ENCODE data around the gene SPTBN4.
"Not testable (repeated sequence)": the region's sequence is repeated elsewhere in the genome, so short reads cannot be mapped to it uniquely, and the experiment has no call there.

SPTBN4 gene

GRCh38 chr19:40528533-40529092, 61.8 kb downstream of the SPTBN4 start:
- no peak for DNase-seq (ENCODE audit: low read depth, low spot score)

GRCh38 chr19:40529093-40529954, 62.5 kb downstream of the SPTBN4 start:
- peak; percentile 95 for DNase-seq (ENCODE audit: low read depth, low spot score)

- DNase-seq (ENCODE audit: low read depth, low spot score) = no peak
Measured at GRCh38 chr19:40530091-40530901, 63.5 kb downstream of the SPTBN4 start.

GRCh38 chr19:40533508-40533907, 66.7 kb downstream of the SPTBN4 start:
- DNase-seq (ENCODE audit: low read depth, low spot score) = no peak

GRCh38 chr19:40534148-40534547, 67.3 kb downstream of the SPTBN4 start:
- DNase-seq (ENCODE audit: low read depth, low spot score) = no peak

GRCh38 chr19:40539070-40539469, 72.3 kb downstream of the SPTBN4 start:
- no peak for DNase-seq (ENCODE audit: low read depth, low spot score)

- DNase-seq (ENCODE audit: low read depth, low spot score) = no peak
Measured at GRCh38 chr19:40542202-40542859, 75.5 kb downstream of the SPTBN4 start.

GRCh38 chr19:40543029-40543597, 76.3 kb downstream of the SPTBN4 start:
- DNase-seq (ENCODE audit: low read depth, low spot score) = no peak

GRCh38 chr19:40546153-40546841, 79.5 kb downstream of the SPTBN4 start:
- not testable (repeated sequence) for DNase-seq (ENCODE audit: low read depth, low spot score)

- not testable (repeated sequence) for DNase-seq (ENCODE audit: low read depth, low spot score)
Measured at GRCh38 chr19:40547190-40547589, 80.4 kb downstream of the SPTBN4 start.

GRCh38 chr19:40547836-40548235, 81.0 kb downstream of the SPTBN4 start:
- DNase-seq (ENCODE audit: low read depth, low spot score) = no peak

GRCh38 chr19:40549007-40549708, 82.4 kb downstream of the SPTBN4 start:
- DNase-seq (ENCODE audit: low read depth, low spot score) = peak; percentile 92

- DNase-seq (ENCODE audit: low read depth, low spot score) = peak; percentile 33
Measured at GRCh38 chr19:40550951-40551350, 84.2 kb downstream of the SPTBN4 start.

GRCh38 chr19:40552848-40553247, 86.0 kb downstream of the SPTBN4 start:
- DNase-seq (ENCODE audit: low read depth, low spot score) = no peak

- peak; percentile 74 for DNase-seq (ENCODE audit: low read depth, low spot score)
Measured at GRCh38 chr19:40553885-40554857, 87.4 kb downstream of the SPTBN4 start.

GRCh38 chr19:40555978-40556689, 89.3 kb downstream of the SPTBN4 start:
- DNase-seq (ENCODE audit: low read depth, low spot score) = peak; percentile 21

GRCh38 chr19:40556953-40557530, 90.2 kb downstream of the SPTBN4 start:
- no peak for DNase-seq (ENCODE audit: low read depth, low spot score)

- DNase-seq (ENCODE audit: low read depth, low spot score) = no peak
Measured at GRCh38 chr19:40559394-40559793, 92.6 kb downstream of the SPTBN4 start.

Data from ELF-1 (cell line).